Keratinocyte (primary cell): ENCODE measurements around the gene CARD18. TPM values are rescaled to one million over a fixed set of nuclear protein-coding genes. Genes with fewer than 3 reads are reported as not detected.
A peak's percentile ranks its signal among the peaks of the same experiment; 100 is the strongest.

Experiments
- DNase-seq: peaks from one replicate; pipeline ENCODE4 v3.0.0-alpha.2; 2011; ENCODE audit warnings: low read depth, missing footprints, low spot score
- FAIRE-seq: peaks from 2 replicates; lab custom pipeline; 2011; peaks lifted over from hg19 to GRCh38; lab: Jason Lieb, UNC
- H2AFZ ChIP-seq: 2 replicates; pipeline ENCODE4 v1.6.0; 2012; ENCODE audit warnings: low read length, control low read depth, inconsistent platforms; ENCODE audit not compliant: control insufficient read depth
- H3K27ac ChIP-seq: 2 replicates; pipeline ENCODE4 v1.5.1; 2011; ENCODE audit warnings: low read length; ENCODE audit not compliant: control insufficient read depth, insufficient read depth
- H3K27me3 ChIP-seq: 3 replicates; pipeline ENCODE4 v1.6.0; 2011; ENCODE audit warnings: low read length; ENCODE audit not compliant: control insufficient read depth, insufficient read depth; ENCODE audit errors: extremely low read depth
- H3K36me3 ChIP-seq, 2 experiments: 2 replicates in 1 of 2; 3 replicates in 1 of 2; pipeline ENCODE4 v1.5.1; 2011; ENCODE audit warnings: low read length in 2 of 2, mild to moderate bottlenecking in 1 of 2; ENCODE audit not compliant: control insufficient read depth in 2 of 2, insufficient read depth in 2 of 2; ENCODE audit errors: extremely low read depth in 1 of 2
- H3K4me1 ChIP-seq: 3 replicates; pipeline ENCODE4 v1.5.1; 2011; ENCODE audit warnings: low read length; ENCODE audit not compliant: control insufficient read depth, insufficient read depth; ENCODE audit errors: extremely low read depth
- H3K4me2 ChIP-seq: 3 replicates; pipeline ENCODE4 v1.6.0; 2011; ENCODE audit warnings: low read depth, low read length; ENCODE audit not compliant: control insufficient read depth, insufficient read depth; ENCODE audit errors: extremely low read depth
- H3K4me3 ChIP-seq, 3 experiments: fragments of 200-600 bp in 1 of 3; sonication (generic) in 1 of 3; 2 replicates in 2 of 3; 3 replicates in 1 of 3; pipeline ENCODE4 v1.5.1; 2011 to 2016; ENCODE audit warnings: low read length in 3 of 3, mild to moderate bottlenecking in 3 of 3, control low read depth in 2 of 3, inconsistent platforms in 1 of 3, low read depth in 1 of 3, mixed read lengths in 1 of 3, mixed run types in 1 of 3, moderate library complexity in 1 of 3; ENCODE audit not compliant: control insufficient read depth in 2 of 3, insufficient read depth in 2 of 3; ENCODE audit errors: extremely low read depth in 1 of 3
- H3K79me2 ChIP-seq: 2 replicates; pipeline ENCODE4 v1.6.0; 2012; ENCODE audit warnings: low read length; ENCODE audit not compliant: control insufficient read depth, insufficient read depth
- H3K9ac ChIP-seq: 3 replicates; pipeline ENCODE4 v1.6.0; 2011; ENCODE audit warnings: low read length; ENCODE audit not compliant: control insufficient read depth, insufficient read depth; ENCODE audit errors: extremely low read depth
- H3K9me1 ChIP-seq: 3 replicates; pipeline ENCODE4 v1.6.0; 2011; ENCODE audit warnings: low read length; ENCODE audit not compliant: control insufficient read depth, insufficient read depth; ENCODE audit errors: extremely low read depth
- H3K9me3 ChIP-seq: 2 replicates; pipeline ENCODE4 v1.5.1; 2012; ENCODE audit warnings: low read depth, low read length; ENCODE audit not compliant: control insufficient read depth
- H4K20me1 ChIP-seq: 3 replicates; pipeline ENCODE4 v1.6.0; 2011; ENCODE audit warnings: low read length; ENCODE audit not compliant: control insufficient read depth, insufficient read depth; ENCODE audit errors: extremely low read depth
- EZH2 ChIP-seq: IDR thresholded peaks from one replicate; pipeline ENCODE4 v1.6.1; 2012; ENCODE audit warnings: inconsistent platforms, mild to moderate bottlenecking, low read length, moderate library complexity
- dilution Hi-C: fragments of 300-500 bp; cut with MboI; formaldehyde crosslinking; loops from one replicate; pipeline ENCODE4 v1.7.0; 2020; ENCODE audit warnings: low sequenced_read_pairs; ENCODE audit not compliant: extremely low pct_ligation_motif_present
- polyA plus RNA-seq, 5 experiments: library from polyadenylated mRNA; depleted of rRNA in 3 of 5; stranded (reverse) in 3 of 5; stranded (forward) in 1 of 5; unstranded in 1 of 5; fragments of >200 nt; gene quantifications; 1 replicate in 1 of 5; 2 replicates in 3 of 5; 3 replicates in 1 of 5; pipeline versions ENCODE4 v1.2.1 to v1.2.3, GENCODE V29; 2011 to 2012; ENCODE audit warnings: missing spikeins in 2 of 5, low read depth in 1 of 5, low replicate concordance in 1 of 5
- TF ChIP-seq, protein P1 (sequence below), 3 experiments: IDR thresholded peaks in 1 of 3; conservative IDR thresholded peaks in 1 of 3; optimal IDR thresholded peaks in 1 of 3; 2 replicates in 2 of 3; 3 replicates in 1 of 3; pipeline versions ENCODE3 to v1.5.1; 2011; ENCODE audit warnings: low read length in 3 of 3, mild to moderate bottlenecking in 3 of 3, moderate library complexity in 2 of 3, control low read depth in 1 of 3, inconsistent platforms in 1 of 3; ENCODE audit not compliant: insufficient read depth in 2 of 3; ENCODE audit errors: extremely low read depth in 1 of 3

CARD18 gene
- polyA plus RNA-seq, 1 donor (not counting 4 experiments of a cell fraction or from before 2014, with no cell fraction given) = 10.4 TPM

DNA sequence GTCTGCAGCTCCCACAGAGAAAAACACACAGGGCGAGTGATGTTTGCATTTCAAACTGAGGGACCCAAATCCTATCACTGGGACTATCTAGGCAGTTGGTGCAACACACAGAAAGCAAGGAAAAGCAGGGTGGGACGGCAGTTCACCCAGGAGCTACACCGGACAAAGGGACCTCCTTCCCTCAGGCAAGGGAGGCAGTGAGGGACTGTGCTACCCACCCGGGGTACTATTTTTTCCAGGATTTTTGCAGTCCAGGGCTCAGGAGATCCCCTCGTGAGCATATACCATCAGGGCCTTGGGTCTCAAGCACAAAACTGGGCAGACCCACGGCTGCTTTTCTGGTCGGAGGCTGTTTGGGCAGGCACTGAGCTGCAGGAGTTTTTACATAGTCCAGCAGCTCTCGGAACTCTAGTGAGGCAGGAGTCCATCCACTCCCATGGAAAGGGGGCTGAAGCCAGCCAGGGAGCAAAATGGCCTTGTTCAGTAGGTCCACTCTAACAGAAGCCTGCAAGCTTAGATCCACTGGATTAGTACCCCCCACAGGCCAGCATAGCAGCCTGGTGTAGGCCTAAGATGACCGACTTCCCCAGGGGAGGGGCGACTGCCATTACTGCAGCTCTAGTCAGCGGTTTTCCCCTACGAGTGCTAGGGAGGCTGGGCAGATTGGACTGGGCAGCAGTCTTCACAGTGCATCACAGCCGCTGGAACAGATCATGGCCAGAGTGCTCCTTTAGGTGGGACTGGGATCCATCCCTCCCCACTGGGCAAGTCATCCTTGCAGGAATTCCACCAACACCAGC lies 28.2 kb downstream of the CARD18 start:
- H3K4me3 ChIP-seq = no peak overlapping the region
- no peaks in the 10 kb centered on the region for H3K79me2 ChIP-seq
- no peaks in the 10 kb centered on the region for H3K9me1 ChIP-seq
- DNase-seq = no peak
- no peaks in the 10 kb centered on the region for H4K20me1 ChIP-seq
- H3K9me3 ChIP-seq = no peaks in the 10 kb centered on the region
- dilution Hi-C loops = no loop called here
- H3K36me3 ChIP-seq = no peaks in the 10 kb centered on the region
- no peak for FAIRE-seq
- no peaks in the 10 kb centered on the region for H3K27me3 ChIP-seq
- no peak overlapping the region for H3K9ac ChIP-seq
- peaks cover 16% of the 10 kb centered on the region for H3K4me1 ChIP-seq
- no peak overlapping the region for H3K4me2 ChIP-seq
- no peak overlapping the region for H2AFZ ChIP-seq
- no peak for TF ChIP-seq EZH2
- TF ChIP-seq, protein P1, sequence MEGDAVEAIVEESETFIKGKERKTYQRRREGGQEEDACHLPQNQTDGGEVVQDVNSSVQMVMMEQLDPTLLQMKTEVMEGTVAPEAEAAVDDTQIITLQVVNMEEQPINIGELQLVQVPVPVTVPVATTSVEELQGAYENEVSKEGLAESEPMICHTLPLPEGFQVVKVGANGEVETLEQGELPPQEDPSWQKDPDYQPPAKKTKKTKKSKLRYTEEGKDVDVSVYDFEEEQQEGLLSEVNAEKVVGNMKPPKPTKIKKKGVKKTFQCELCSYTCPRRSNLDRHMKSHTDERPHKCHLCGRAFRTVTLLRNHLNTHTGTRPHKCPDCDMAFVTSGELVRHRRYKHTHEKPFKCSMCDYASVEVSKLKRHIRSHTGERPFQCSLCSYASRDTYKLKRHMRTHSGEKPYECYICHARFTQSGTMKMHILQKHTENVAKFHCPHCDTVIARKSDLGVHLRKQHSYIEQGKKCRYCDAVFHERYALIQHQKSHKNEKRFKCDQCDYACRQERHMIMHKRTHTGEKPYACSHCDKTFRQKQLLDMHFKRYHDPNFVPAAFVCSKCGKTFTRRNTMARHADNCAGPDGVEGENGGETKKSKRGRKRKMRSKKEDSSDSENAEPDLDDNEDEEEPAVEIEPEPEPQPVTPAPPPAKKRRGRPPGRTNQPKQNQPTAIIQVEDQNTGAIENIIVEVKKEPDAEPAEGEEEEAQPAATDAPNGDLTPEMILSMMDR (optimal IDR thresholded peaks at IDR 0.05 in 1 of 3, IDR thresholded peaks at IDR 0.05 in 1 of 3, conservative IDR thresholded peaks at IDR 0.05 in 1 of 3; ENCODE audit: extremely low read depth in 1 of 3, insufficient read depth in 2 of 3, low read length in 3 of 3) = no peak
- no peak overlapping the region for H3K27ac ChIP-seq

GRCh38 chr11:105110688-105111030 lies 28.9 kb downstream of the CARD18 start:
- TF ChIP-seq EZH2 = no peak
- TF ChIP-seq, protein P1 (optimal IDR thresholded peaks at IDR 0.05 in 1 of 3, IDR thresholded peaks at IDR 0.05 in 1 of 3, conservative IDR thresholded peaks at IDR 0.05 in 1 of 3; ENCODE audit: extremely low read depth in 1 of 3, insufficient read depth in 2 of 3, low read length in 3 of 3) = no peak
- H3K4me2 ChIP-seq = peak overlapping the region; percentile 68

More at GRCh38 chr11:105110688-105111030, 28.9 kb downstream of the CARD18 start:
- H3K9me3 ChIP-seq = no peaks in the 10 kb centered on the region
- H3K9ac ChIP-seq = no peak overlapping the region
- H3K4me1 ChIP-seq = peaks cover 16% of the 10 kb centered on the region
- no peaks in the 10 kb centered on the region for H4K20me1 ChIP-seq
- no peak overlapping the region for H3K4me3 ChIP-seq
- H2AFZ ChIP-seq = peak overlapping the region; percentile 78
- no peak overlapping the region for H3K27ac ChIP-seq
- no peak for DNase-seq
- H3K27me3 ChIP-seq = no peaks in the 10 kb centered on the region
- dilution Hi-C loops = no loop called here
- H3K36me3 ChIP-seq = no peaks in the 10 kb centered on the region
- no peak for FAIRE-seq
- H3K9me1 ChIP-seq = no peaks in the 10 kb centered on the region
- no peaks in the 10 kb centered on the region for H3K79me2 ChIP-seq
